Erythroblast (primary cell): ENCODE measurements around the gene PRKAR1B.

Experiments
- GATA1 ChIP-seq: IDR thresholded peaks from 2 replicates; pipeline ENCODE4 v1.6.1; 2011; ENCODE audit warnings: low read depth, mild to moderate bottlenecking, control low read depth, low read length, moderate library complexity
- POLR2A ChIP-seq: IDR thresholded peaks from 2 replicates; pipeline ENCODE4 v1.6.1; 2011; ENCODE audit warnings: mild to moderate bottlenecking, low read length

DNA sequence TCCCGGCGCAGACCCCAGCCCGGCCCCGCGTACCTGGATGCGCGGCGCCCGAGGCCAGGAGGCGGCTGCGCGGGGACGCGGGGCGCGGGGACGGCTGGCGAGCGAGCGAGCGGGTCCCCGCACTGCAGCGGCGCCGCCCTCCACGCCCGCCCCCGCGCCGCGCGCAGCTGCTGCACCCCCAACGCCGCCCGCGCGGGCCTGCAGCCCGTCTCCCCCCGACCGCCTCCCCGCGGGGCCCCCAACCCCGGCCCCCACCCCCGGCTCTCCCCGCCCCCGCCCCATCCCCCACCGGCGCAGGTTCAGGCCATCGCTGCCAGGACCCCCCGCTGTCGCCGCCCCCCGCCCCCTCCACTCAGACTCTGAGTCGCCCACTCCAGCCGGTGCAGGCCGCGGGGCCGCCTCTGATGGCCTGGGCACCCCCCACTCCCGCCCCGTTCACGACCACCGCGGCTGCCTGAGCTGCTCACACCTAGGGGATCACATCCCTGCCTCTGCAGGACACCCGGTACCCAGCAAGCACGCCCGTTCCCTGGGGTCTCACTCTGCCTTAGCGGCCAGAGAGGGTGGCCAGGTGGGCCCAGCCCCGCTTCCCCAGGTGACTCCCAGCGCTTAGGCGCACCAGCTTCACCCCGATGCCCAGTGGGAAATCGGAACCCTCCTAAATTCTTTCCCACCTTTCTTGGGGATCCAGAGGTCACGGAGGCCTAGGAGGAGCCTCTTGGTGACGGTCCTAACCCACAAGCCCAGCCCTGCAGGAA lies 14.5 kb downstream of the PRKAR1B start:
- TF ChIP-seq POLR2A (no peak), GATA1 (no peak)
